ENCODE measurements around the gene NOTCH3.

GRCh38 chr19:15166700-15167099 is 34.1 kb downstream of the NOTCH3 start:
- TF ChIP-seq POLR2A (IDR thresholded peaks at IDR 0.05; ENCODE audit: low read depth) (no peak), EP300 (IDR thresholded peaks at IDR 0.05) (no peak)

Data from esophagus muscularis mucosa (tissue), 2 donors.